Frontal cortex (tissue), 4 donors: ENCODE data around the gene PDE11A. TPM values are rescaled to one million over a fixed set of nuclear protein-coding genes. Genes with fewer than 3 reads are reported as not detected.

Experiments used
- DNase-seq, 2 donors: peaks; one replicate each; pipeline ENCODE4 v3.0.0; 2012; ENCODE audit warnings: low spot score in 2 of 2
- FAIRE-seq: peaks from 2 replicates; lab custom pipeline; 2012; peaks lifted over from hg19 to GRCh38; lab: Jason Lieb, UNC
- total RNA-seq: library from RNA; depleted of rRNA; stranded (reverse); fragments of >200 nt; gene quantifications from one replicate; pipeline ENCODE4 v1.2.3, GENCODE V29; 2014
- donor health status: control.
- donor health status: control.
- donor health status: control.

The PDE11A gene
- total RNA-seq, 1 donor from 2014 or later = 1.2 TPM

- no peak for DNase-seq
- FAIRE-seq = no peak
Measured at GRCh38 chr2:177893880-177894279, 178.7 kb downstream of the PDE11A start.

GRCh38 chr2:177891533-177891932, 181.0 kb downstream of the PDE11A start:
- no peak for DNase-seq
- no peak for FAIRE-seq

- FAIRE-seq (no peak), DNase-seq (no peak)
Measured at GRCh38 chr2:177889818-177890460, 182.6 kb downstream of the PDE11A start.

- DNase-seq (no peak), FAIRE-seq (no peak)
Measured at GRCh38 chr2:177888581-177888980, 184.0 kb downstream of the PDE11A start.

- DNase-seq (no peak), FAIRE-seq (no peak)
Measured at GRCh38 chr2:177887722-177888121, 184.9 kb downstream of the PDE11A start.

GRCh38 chr2:177886824-177887223, 185.8 kb downstream of the PDE11A start:
- DNase-seq (no peak), FAIRE-seq (no peak)

GRCh38 chr2:177885828-177886466, 186.6 kb downstream of the PDE11A start:
- DNase-seq (no peak), FAIRE-seq (no peak)

GRCh38 chr2:177883177-177883576, 189.4 kb downstream of the PDE11A start:
- FAIRE-seq = no peak
- DNase-seq = no peak

- DNase-seq (no peak), FAIRE-seq (no peak)
Measured at GRCh38 chr2:177882501-177882900, 190.1 kb downstream of the PDE11A start.

- DNase-seq = no peak
- no peak for FAIRE-seq
Measured at GRCh38 chr2:177881921-177882320, 190.7 kb downstream of the PDE11A start.

- no peak for DNase-seq
- FAIRE-seq = no peak
Measured at GRCh38 chr2:177881008-177881747, 191.4 kb downstream of the PDE11A start.

GRCh38 chr2:177880285-177880684, 192.3 kb downstream of the PDE11A start:
- no peak for FAIRE-seq
- no peak for DNase-seq

- no peak for FAIRE-seq
- no peak for DNase-seq
Measured at GRCh38 chr2:177876950-177877349, 195.6 kb downstream of the PDE11A start.

GRCh38 chr2:177874686-177875085, 197.9 kb downstream of the PDE11A start:
- FAIRE-seq (no peak), DNase-seq (no peak)

GRCh38 chr2:177873915-177874314, 198.7 kb downstream of the PDE11A start:
- no peak for DNase-seq
- no peak for FAIRE-seq

- DNase-seq = no peak
- FAIRE-seq = no peak
Measured at GRCh38 chr2:177872286-177872685, 200.3 kb downstream of the PDE11A start.

- FAIRE-seq (no peak), DNase-seq (no peak)
Measured at GRCh38 chr2:177869912-177870311, 202.7 kb downstream of the PDE11A start.

GRCh38 chr2:177869209-177869608, 203.4 kb downstream of the PDE11A start:
- FAIRE-seq (no peak), DNase-seq (no peak)

- FAIRE-seq = no peak
- DNase-seq = no peak
Measured at GRCh38 chr2:177868806-177869205, 203.8 kb downstream of the PDE11A start.

GRCh38 chr2:177857538-177857937, 215.0 kb downstream of the PDE11A start:
- no peak for FAIRE-seq
- DNase-seq = no peak

- no peak for DNase-seq
Measured at GRCh38 chr2:177852389-177852788, 220.2 kb downstream of the PDE11A start.

More at GRCh38 chr2:177852389-177852788, 220.2 kb downstream of the PDE11A start:
- FAIRE-seq = no peak
